HL-60 (cell line): Measurements from ENCODE around the gene SERINC2.

ENCODE experiments used
- DNase-seq, 2 experiments: peaks; one replicate each; pipeline ENCODE4 v3.0.0-alpha.2; 2010 to 2020; ENCODE audit warnings: low read depth in 1 of 2, low spot score in 1 of 2
- H3K27ac ChIP-seq: fragments of 250-450 bp; sonication (Bioruptor Pico); replicated peaks from 2 replicates; pipeline ENCODE4 v1.5.1; 2020; ENCODE audit warnings: mild to moderate bottlenecking, moderate library complexity
- H3K27me3 ChIP-seq: fragments of 250-450 bp; sonication (Bioruptor Pico); 2 replicates; pipeline ENCODE4 v1.5.1; 2021; ENCODE audit warnings: mild to moderate bottlenecking, moderate library complexity; ENCODE audit not compliant: insufficient read depth, poor library complexity, severe bottlenecking
- H3K4me3 ChIP-seq: replicated peaks from 2 replicates; pipeline ENCODE4 v1.5.1; 2011; ENCODE audit warnings: mild to moderate bottlenecking, control low read depth, low read length; ENCODE audit not compliant: insufficient read depth
- CTCF ChIP-seq: IDR thresholded peaks from one replicate; pipeline ENCODE4 v1.5.1; 2011; ENCODE audit warnings: low read length, control low read depth, inconsistent platforms; ENCODE audit not compliant: insufficient read depth
- GABPA ChIP-seq: IDR thresholded peaks from 2 replicates; pipeline ENCODE4 v1.6.1; 2012; ENCODE audit warnings: low read depth
- POLR2AphosphoS5 ChIP-seq: IDR thresholded peaks from 2 replicates; pipeline ENCODE4 v1.6.1; 2012; ENCODE audit warnings: low read depth
- REST ChIP-seq: IDR thresholded peaks from 2 replicates; pipeline ENCODE4 v1.6.1; 2012; ENCODE audit warnings: low read depth; ENCODE audit not compliant: insufficient replicate concordance
- SPI1 ChIP-seq: IDR thresholded peaks from 2 replicates; pipeline ENCODE4 v1.6.1; 2012; ENCODE audit warnings: low read depth, mild to moderate bottlenecking, borderline replicate concordance

SERINC2 gene

GRCh38 chr1:31435471-31436409 lies 22.7 kb downstream of the SERINC2 start:
- Histone ChIP-seq H3K27ac (no peak overlapping the region), H3K4me3 (no peak overlapping the region), H3K27me3 (no peaks in the 10 kb centered on the region)
- no peak for DNase-seq
- TF ChIP-seq REST (no peak), SPI1 (no peak), CTCF (no peak), GABPA (no peak), POLR2AphosphoS5 (no peak)

DNA sequence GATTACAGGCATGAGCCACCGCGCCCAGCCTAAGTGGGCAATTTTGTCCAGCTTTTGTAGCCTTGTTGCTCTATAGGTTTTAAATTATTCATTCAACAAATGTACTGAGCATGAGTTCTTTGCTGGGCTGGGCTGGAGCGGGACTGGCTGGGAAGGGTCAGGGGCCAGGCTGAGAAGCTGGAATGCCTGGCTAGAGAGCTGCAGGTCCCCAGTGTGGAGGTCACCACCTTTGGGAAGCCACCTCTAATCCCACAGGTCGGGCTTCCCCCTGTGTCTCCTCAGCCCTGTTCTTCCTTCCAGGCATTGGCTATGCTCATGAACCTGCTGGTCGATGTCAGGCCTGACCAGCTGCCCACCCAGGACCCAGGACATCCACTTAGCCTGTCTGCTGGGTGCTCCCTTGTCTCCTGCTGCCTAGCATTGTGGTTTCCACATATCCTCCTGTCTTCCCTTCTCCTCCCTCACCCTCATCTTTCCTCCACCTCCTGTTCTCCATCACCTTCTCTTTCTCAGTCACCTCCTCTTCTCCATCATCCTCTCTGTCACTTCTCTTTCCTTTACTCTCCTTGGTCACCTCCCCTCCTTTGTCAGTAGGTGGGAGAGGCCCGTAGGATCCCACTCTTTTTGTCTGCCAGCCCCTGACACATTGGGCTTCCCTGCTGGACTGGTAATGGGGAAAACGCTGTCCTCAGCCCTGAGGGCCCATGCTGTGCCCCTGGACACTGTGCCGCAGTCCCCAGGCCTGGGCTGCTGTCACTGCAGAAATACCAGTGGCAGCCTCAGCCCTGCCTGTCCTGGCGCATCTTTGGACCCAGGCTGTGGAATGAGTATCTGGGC lies 23.8 kb downstream of the SERINC2 start:
- DNase-seq = no peak

More for the DNA sequence above, 23.8 kb downstream of the SERINC2 start:
- Histone ChIP-seq H3K27me3 (no peaks in the 10 kb centered on the region), H3K4me3 (no peak overlapping the region), H3K27ac (no peak overlapping the region)
- TF ChIP-seq REST = no peak
- TF ChIP-seq CTCF = no peak
- TF ChIP-seq GABPA = no peak
- no peak for TF ChIP-seq SPI1
- no peak for TF ChIP-seq POLR2AphosphoS5
